AG10803 (cell line): ENCODE data around the gene UGT2A3.

Source experiments
- DNase-seq: peaks from one replicate; pipeline ENCODE4 v3.0.0; 2010; ENCODE audit warnings: low read depth
- H3K4me3 ChIP-seq: 2 replicates; pipeline ENCODE4 v1.5.1; 2011; ENCODE audit warnings: mild to moderate bottlenecking, low read length, control low read depth
- CTCF ChIP-seq: conservative IDR thresholded peaks from 2 replicates; pipeline ENCODE4 v1.5.1; 2011; ENCODE audit warnings: mild to moderate bottlenecking, low read length, control low read depth, inconsistent platforms

Gene UGT2A3

GRCh38 chr4:68951078-68951805 is at the start of gene UGT2A3:
UGT2A3 (minus strand) TSS chr4:68951804; CDS start chr4:68951760, 44 bp downstream.
- no peak within 1 kb of the TSS for H3K4me3 ChIP-seq
- DNase-seq, result no peak
- no peak for TF ChIP-seq CTCF

GRCh38 chr4:68997040-68997439 is 45.4 kb upstream of the UGT2A3 start:
- H3K4me3 ChIP-seq, result no peak overlapping the region
- no peak for TF ChIP-seq CTCF
- DNase-seq, result no peak

DNA sequence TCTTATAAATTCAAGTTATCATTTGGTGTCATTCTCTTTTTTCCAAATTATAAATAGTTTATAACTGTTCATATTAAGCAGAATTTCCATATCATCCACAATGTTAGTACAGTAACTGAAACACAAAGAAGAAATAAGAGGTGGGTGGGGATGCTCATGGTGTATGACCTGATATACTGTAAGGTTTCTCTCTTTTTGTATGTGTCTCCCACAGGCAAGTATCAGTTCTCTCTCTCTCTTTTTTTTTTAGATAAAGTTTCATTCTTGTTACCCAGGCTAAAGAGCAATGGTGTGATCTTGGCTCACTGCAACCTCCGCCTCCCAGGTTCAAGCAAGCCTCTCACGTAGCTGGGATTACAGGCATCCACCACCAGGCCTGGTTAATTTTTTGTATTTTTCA is 43.7 kb upstream of the UGT2A3 start:
- no peak for DNase-seq
- H3K4me3 ChIP-seq, result no peak overlapping the region
- no peak for TF ChIP-seq CTCF

DNA sequence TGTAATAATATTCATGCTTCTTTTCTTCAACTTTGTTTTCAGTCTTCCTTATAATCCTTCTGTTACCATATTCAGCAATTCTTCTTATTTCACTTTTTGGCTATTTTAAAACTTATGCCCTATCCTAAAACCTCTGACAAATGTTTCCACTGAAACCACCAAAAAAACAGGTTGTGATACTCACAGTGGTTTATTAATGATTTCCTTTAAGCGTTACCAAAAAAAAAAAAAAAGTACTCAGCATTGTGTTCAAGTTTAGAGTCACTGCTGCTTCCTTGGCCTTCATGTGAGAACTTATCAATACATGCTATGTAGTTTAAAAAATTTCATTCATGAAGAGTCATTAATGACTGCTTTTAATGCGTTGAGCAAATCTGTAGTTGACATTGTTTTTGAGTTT is 35.4 kb upstream of the UGT2A3 start:
- no peak overlapping the region for H3K4me3 ChIP-seq
- DNase-seq, result no peak
- no peak for TF ChIP-seq CTCF

DNA sequence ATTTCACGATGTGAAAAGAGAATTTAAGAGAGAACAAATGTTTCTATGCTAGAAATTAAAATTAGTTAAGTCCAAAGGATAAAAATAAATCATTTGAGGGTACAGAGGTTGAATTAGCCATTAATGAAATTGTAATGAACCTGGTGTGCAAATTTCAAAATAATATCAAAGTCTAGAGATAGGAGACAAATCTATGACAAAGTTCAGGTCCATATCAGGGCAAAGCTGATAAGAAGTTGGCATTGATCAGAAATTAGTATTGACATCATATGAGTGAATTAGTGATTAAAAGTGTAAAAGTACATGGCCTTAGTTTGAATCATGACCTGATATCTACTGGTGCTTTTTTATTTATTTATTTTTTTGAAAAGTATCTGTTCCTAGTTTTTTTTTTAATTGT is 33.8 kb upstream of the UGT2A3 start:
- no peak for DNase-seq
- TF ChIP-seq CTCF, result no peak
- H3K4me3 ChIP-seq, result no peak overlapping the region

DNA sequence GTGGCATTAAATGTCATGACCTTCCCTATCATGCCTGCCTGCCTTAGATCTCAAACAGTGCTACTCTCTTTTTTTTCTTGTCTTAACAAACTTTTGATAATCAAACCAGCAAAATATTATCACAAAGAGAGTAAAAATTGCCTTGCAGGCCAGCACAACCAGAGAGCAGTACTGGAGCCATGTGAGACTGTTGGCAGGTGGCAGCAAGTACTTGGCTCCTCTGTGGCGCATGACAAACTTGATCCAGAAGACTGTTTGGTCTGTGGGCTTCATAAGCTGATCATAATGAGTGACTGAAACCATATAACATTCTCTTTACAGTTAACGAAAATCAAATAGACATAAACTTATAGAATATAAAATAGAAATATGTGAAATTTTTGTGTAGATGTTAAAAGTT is 33.3 kb upstream of the UGT2A3 start:
- DNase-seq, result no peak
- H3K4me3 ChIP-seq, result no peak overlapping the region
- no peak for TF ChIP-seq CTCF

DNA sequence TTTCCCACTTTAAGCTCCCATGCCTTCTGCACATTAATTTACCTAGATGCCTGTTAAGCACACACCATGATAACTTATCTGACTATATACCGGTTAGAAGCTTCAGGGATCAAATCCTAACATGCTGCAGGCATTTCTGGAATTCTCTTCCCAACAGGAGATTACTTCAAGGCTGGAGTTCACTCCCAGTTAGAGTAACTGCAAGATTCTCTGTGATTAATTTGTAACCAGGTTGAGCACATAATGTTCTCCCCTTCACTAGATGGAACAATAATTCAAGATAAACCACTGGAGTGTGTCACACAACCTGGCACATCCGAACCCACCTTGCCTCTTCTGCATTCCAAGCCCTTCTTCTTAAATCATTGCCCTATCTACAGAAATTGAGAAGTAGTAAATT is 11.8 kb upstream of the UGT2A3 start:
- H3K4me3 ChIP-seq, result no peak overlapping the region
- TF ChIP-seq CTCF, result no peak
- DNase-seq, result no peak
